GM12872 (cell line): Measurements from ENCODE around the gene NCOA5.

Experiments
- CTCF ChIP-seq: IDR thresholded peaks from 3 replicates; pipeline ENCODE4 v1.5.1; 2011; ENCODE audit warnings: low read depth, mild to moderate bottlenecking, low read length, moderate library complexity; ENCODE audit not compliant: insufficient read depth

Gene NCOA5

GRCh38 chr20:46100988-46101387 lies 11.2 kb upstream of the NCOA5 start:
- TF ChIP-seq CTCF, result no peak

GRCh38 chr20:46099491-46100287 lies 9.9 kb upstream of the NCOA5 start:
- peak; percentile 36; the same call in 2 of the 3 replicates for TF ChIP-seq CTCF

- TF ChIP-seq CTCF, result no peak
Measured at GRCh38 chr20:46093531-46093930, 3.8 kb upstream of the NCOA5 start.

GRCh38 chr20:46089167-46089416 lies 670 bp downstream of the NCOA5 start:
- no peak for TF ChIP-seq CTCF

GRCh38 chr20:46088409-46089166 lies 1.2 kb downstream of the NCOA5 start:
- no peak for TF ChIP-seq CTCF

GRCh38 chr20:46087161-46087560 lies 2.6 kb downstream of the NCOA5 start:
- peak; percentile 26; the same call in 1 of the 3 replicates for TF ChIP-seq CTCF

GRCh38 chr20:46085179-46085851 lies 4.4 kb downstream of the NCOA5 start:
- TF ChIP-seq CTCF, result no peak
